Kidney epithelial cell (primary cell): ENCODE results near the gene TCP1. TPM values are rescaled to one million over a fixed set of nuclear protein-coding genes. Genes with fewer than 3 reads are reported as not detected.
"Not testable (repeated sequence)": the region's sequence is repeated elsewhere in the genome, so short reads cannot be mapped to it uniquely, and the experiment has no call there.

ENCODE experiments used
- DNase-seq: peaks from one replicate; pipeline ENCODE4 v3.0.0-alpha.2; 2010; ENCODE audit warnings: low read depth
- H3K27me3 ChIP-seq: 2 replicates; pipeline ENCODE4 v1.6.0; 2011; ENCODE audit warnings: low read length; ENCODE audit not compliant: control insufficient read depth, insufficient read depth
- H3K36me3 ChIP-seq: 2 replicates; pipeline ENCODE4 v1.5.1; 2011; ENCODE audit warnings: low read length; ENCODE audit not compliant: control insufficient read depth, insufficient read depth
- H3K4me3 ChIP-seq: 2 replicates; pipeline ENCODE4 v1.5.1; 2011; ENCODE audit warnings: low read depth, mild to moderate bottlenecking, control low read depth, low read length
- CTCF ChIP-seq: IDR thresholded peaks from 2 replicates; pipeline ENCODE4 v1.5.1; 2011; ENCODE audit warnings: mild to moderate bottlenecking, moderate library complexity, low read length, control low read depth, inconsistent platforms; ENCODE audit not compliant: insufficient read depth, poor library complexity, severe bottlenecking
- total RNA-seq: library from RNA; depleted of rRNA; stranded (reverse); fragments of >200 nt; gene quantifications from 2 replicates; pipeline ENCODE4 v1.2.3, GENCODE V29; 2015

TCP1 gene
- total RNA-seq, 1 donor from 2014 or later, result 209 TPM

- H3K4me3 ChIP-seq, result no peak overlapping the region
- no peak for TF ChIP-seq CTCF
- H3K27me3 ChIP-seq, result no peaks in the 10 kb centered on the region
- DNase-seq, result no peak
- peaks cover 3% of the 10 kb centered on the region for H3K36me3 ChIP-seq
Observed at GRCh38 chr6:159756508-159756907, 32.9 kb downstream of the TCP1 start.

GRCh38 chr6:159754959-159755914 lies 34.2 kb downstream of the TCP1 start:
- no peak overlapping the region for H3K4me3 ChIP-seq
- peaks cover 3% of the 10 kb centered on the region for H3K36me3 ChIP-seq
- H3K27me3 ChIP-seq, result no peaks in the 10 kb centered on the region
- DNase-seq, result no peak
- TF ChIP-seq CTCF, result no peak

GRCh38 chr6:159754401-159754800 lies 35.0 kb downstream of the TCP1 start:
- no peak for TF ChIP-seq CTCF
- DNase-seq, result no peak
- Histone ChIP-seq H3K36me3 (peaks cover 3% of the 10 kb centered on the region), H3K4me3 (no peak overlapping the region), H3K27me3 (no peaks in the 10 kb centered on the region)

- no peaks in the 10 kb centered on the region for H3K27me3 ChIP-seq
- TF ChIP-seq CTCF, result no peak
- DNase-seq, result no peak
- no peak overlapping the region for H3K4me3 ChIP-seq
- peaks cover 3% of the 10 kb centered on the region for H3K36me3 ChIP-seq
Observed at GRCh38 chr6:159753081-159753872, 36.1 kb downstream of the TCP1 start.

GRCh38 chr6:159751448-159751847 lies 38.0 kb downstream of the TCP1 start:
- H3K36me3 ChIP-seq, result peaks cover 3% of the 10 kb centered on the region
- DNase-seq, result no peak
- no peaks in the 10 kb centered on the region for H3K27me3 ChIP-seq
- no peak for TF ChIP-seq CTCF
- no peak overlapping the region for H3K4me3 ChIP-seq

GRCh38 chr6:159748127-159748526 lies 41.3 kb downstream of the TCP1 start:
- not testable (repeated sequence) for DNase-seq, H3K36me3 ChIP-seq, H3K4me3 ChIP-seq, H3K27me3 ChIP-seq
